ENCODE results near the gene PPP1R12B.
"Not testable (repeated sequence)": the region's sequence is repeated elsewhere in the genome, so short reads cannot be mapped to it uniquely, and the experiment has no call there.

Gene PPP1R12B

DNA sequence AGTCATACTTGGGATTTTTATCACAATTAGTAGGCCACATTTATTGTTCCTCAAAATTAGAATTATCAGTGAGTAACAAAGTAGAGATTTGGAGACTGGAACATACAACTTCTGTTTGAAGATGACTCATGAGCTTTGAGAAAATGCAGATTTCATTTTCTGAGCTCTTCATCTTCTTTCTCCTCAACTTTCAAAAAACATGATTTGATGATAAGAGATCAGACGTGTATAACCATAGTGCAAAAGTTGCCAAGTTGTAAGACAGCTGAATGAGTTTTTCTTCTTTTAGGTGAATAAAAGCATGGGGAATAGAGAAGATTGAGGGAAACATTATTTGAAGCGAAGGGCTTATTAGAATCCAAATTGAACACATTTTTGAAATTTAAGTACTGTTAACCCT lies 58.4 kb downstream of the PPP1R12B start:
- DNase-seq: not testable (repeated sequence)

DNA sequence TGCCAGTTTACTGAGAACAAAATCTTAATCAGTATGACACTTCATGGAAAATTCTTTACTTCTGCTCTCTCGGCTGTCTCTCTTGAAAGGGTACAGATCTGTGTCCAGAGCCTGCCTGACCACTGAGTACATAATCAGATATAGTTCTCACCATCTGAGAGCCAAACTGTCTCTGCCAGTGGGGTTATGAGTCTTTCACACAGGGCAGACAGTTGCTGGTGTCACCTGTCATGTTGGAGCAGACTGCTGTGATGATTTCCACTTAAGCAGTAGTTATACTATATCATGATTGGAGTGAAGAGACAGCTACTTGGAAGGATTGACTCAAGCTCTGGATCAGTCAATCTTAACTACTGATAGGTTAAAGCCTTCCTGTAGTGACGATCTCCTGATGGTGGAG lies 58.9 kb downstream of the PPP1R12B start:
- DNase-seq: not testable (repeated sequence)

DNA sequence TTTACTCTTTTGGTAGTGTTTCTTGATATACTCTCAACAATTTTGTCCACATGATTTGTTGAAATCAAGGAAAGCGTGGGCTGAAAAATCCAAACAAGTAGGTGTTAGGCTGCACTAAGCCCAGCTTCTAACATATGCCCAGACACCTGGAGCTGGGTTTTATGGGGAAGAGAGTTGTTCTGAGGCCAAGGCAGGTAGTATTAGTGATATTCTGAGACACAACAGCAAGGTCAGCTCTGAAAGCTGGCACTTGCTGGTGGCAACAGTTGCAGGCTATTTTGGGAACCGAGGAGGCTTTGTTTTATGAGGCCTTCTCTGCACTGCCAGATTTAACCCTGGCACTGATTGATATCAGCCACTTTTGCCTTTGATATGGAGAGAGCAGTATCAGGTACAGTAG lies 61.8 kb downstream of the PPP1R12B start:
- DNase-seq: not testable (repeated sequence)

DNA sequence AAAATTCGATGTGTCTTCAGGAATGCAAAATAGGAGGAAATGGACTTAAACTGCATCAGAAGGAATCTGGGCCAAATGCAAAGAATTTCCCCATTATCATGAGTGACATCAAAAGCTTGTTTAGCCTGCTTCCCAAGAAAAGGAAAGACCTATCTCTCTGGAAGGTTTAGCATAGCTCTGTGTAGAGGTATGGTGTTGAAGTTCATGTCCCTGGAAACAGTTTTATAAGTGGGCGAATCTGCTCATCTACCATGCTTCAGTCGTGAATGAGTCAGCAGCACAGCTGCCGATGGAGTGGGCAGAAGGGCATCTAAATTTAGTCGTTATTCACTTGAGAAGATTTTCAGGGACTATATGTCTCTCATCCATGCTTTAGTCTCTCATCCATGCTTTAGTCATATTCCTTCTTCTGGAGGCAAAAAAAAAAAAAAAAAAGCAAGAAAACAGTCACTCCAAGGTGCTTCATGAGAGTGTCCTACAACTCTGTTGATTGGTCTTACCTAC lies 62.4 kb downstream of the PPP1R12B start:
- DNase-seq: not testable (repeated sequence)

DNA sequence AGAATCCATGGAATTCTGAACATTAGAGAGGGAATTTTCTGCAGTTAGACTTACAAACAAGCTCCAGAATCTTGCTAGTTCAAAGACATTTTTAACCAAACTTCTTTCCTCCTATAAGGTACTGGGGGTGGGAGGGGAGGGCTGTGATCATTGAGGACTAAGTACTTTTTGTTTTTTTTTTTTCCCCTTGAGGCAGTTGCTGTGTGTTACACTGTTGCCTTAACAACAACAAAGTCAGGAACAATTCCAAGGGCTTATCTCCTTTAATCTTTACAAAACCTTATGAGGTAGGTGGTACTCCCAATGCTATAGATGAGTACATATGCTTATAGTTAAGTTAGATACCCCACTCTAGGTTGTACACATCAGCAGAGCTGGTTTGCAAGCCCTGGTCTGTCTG lies 62.9 kb downstream of the PPP1R12B start:
- DNase-seq: no peak

DNA sequence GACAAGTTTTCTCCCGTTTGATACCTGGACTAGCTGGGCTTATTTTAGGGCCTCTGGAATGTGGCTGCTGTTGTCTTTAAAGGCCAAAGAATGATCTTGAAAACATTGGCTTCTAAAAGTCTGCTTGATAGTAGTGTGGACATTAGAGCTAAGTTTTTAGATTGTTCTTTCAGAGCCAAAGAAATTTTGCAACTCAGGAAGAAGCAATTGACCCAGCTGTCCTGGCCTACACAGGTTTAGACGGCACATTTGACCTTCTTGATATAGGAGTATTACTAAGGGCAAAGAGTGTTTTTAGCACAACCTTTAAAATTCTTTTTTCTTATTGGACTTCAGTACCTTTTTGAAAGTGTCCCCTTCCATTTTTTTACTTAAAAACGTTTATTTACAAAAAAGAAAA lies 63.9 kb downstream of the PPP1R12B start:
- not testable (repeated sequence) for DNase-seq

DNA sequence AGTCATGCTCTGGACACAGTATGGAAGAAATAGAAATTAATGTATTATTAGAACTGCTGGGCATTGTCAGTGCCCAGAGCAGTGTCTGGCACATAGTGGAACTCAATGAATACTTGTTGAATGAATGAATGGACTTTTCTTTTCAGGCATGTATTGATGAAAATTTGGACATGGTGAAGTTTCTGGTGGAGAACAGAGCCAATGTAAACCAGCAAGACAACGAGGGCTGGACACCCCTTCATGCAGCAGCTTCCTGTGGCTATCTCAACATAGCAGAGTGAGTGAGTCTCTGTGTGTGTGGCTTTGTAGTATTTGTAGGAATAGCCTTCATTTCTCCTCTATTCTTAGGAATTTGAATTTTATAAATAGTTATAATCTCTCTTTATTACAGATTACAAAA lies 68.1 kb downstream of the PPP1R12B start:
- DNase-seq: no peak

DNA sequence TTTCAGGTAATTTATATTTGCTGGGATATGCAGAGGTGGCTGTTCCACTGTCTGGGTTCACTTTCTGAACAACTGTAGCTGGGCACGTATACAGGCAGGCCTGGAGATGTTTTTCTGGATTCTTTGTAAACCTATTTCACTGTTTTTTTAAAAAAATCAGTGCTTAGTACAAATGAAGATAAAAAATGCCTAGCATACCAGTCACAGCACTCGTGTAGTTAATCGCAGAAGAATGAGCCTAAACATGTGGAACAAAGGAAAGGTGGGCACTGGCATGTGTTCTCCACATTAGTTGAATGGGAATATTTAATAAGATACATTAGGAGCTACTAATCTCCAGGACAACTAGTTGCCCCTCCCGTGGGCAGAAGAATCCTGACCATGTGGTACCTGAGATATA lies 68.6 kb downstream of the PPP1R12B start:
- DNase-seq: not testable (repeated sequence)

DNA sequence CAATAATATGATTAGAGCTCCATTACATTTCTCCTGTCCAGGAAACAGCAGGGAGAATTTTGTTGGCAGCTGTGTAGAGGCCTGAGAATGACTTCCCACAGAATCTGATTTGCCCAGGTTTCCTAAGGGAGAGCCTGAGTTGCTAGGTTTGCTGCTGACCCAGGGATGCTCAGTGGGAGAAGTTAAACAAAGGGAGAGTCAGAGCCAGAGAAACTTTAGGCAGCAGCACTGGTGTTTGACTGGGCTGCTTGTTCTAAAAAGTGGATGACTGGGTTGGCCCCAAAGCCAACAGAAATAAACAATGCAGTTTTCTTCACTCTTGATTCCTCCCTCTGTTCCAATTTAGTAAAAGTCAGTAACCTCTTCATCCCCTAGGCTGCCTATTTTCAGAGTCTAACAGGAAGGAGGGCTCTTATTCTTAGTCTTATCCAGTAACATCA lies 69.3 kb downstream of the PPP1R12B start:
- not testable (repeated sequence) for DNase-seq

DNA sequence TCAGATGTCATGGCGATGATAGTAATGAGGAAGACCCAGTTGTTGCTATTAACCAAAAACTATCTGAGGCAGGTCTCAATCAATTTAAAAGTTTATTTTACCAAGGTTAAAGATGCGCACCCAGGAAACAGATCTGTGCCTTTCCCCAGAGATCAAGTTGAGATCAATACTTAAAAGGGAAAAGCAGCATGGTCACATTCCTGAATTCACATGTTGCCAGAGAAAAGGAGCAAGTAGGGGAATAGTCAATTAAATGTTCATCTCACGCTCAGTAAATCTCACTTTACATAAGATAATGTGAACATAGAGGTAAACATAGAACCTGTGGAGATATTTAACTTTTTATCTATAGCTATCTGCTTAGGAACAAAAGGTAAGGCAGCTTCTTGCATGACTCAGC lies 71.2 kb downstream of the PPP1R12B start:
- DNase-seq: not testable (repeated sequence)

DNA sequence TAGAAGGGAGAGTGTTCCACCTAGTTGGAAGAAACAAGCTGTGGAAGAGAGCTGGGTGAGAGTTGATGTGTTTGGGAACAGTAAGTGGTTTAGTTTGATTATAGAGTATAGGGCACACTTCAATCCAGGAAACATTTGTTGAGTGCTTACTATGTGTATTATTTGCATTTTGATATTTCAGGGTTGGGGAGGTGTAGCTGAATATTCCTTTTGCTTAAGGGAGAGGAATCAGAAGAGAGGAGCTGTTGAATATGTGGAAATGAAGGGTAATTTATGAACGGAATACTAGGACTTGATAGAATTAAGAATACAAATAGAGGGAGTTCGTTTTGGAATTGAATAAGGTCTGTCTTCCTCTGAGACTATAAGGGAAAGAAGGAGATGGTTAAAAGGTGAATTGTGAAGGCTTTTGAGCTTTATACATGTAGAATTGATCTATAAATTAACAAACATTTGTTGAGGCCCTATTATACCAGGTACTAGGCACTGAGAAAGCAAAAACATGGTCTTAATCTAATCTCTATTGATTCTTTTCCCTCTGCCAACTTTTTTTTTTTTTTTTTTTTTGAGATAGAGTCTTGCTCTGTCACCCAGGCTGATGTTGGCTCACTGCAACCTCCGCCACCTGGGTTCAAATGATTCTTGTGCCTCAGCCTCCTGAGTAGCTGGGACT lies 72.1 kb downstream of the PPP1R12B start:
- DNase-seq: not testable (repeated sequence)

DNA sequence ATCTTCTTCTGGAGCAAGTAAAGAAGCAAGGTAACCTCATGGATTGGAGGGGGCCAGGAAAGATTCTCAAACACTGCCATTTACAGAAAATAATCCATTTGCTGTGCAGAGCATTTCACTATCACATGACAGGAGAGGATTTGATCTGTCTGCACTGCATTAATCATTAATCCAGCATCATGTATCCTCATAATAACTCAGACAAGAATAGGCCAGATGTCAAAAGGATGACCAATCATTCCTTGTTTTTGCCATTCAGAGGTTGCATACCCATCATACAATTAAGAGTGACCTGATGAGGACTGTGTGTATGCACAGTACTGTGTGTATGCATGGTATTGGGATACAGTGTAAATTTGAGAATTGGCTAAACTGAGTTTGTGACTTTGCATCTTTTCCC lies 74.2 kb downstream of the PPP1R12B start:
- not testable (repeated sequence) for DNase-seq

DNA sequence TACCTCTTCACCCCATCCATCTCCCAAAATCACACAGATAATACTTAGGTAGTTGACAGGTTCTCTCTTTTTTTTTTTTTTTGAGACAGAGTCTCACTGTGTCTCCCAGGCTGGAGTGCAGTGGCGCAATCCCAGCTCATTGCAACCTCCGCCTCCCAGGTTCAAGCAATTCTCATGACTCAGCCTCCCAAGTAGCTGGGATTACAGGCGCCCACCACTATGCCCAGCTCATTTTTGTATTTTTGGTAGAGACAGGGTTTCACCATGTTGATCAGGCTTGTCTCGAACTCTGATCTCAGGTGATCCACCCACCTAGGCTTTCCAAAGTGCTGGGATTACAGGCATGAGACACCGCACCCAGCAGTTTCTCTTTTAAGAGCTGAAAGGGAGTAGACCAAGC lies 75.8 kb downstream of the PPP1R12B start:
- DNase-seq: not testable (repeated sequence)

DNA sequence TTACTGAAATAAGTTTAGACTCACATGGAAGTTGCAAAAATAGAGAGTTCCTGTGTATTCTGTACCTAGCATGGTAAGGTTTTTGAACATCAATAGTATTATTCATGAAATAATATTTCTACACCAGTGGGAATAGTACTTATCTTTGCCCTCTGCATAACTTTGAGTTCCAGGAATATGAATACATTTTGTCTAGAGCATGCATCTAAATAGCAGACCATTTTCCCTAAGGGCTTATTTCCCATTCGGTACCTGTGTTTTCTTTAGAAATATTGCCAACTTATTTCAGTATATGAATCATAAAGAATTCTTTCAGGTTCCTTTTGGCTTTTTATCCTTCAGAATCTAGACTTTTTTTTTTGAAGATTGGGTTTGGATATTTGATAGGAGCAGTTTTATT lies 81.6 kb downstream of the PPP1R12B start:
- not testable (repeated sequence) for DNase-seq

DNA sequence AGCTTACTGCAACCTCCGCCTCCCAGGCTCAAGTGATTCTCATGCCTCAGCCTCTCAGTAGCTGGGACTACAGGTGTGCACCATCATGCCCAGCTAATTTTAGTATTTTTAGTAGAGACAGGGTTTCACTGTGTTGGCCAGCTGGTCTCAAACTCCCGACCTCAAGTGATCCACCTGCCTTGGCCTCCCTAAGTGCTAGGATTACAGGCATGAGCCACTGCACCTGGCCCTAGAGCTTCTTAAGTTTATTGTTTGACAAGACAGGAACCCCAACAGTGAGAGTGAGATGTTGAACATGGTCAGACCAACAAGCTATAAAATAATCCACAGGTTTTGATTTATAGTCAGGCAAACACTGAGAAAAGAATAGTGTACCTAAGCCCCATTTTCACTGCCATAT lies 83.8 kb downstream of the PPP1R12B start:
- not testable (repeated sequence) for DNase-seq

DNA sequence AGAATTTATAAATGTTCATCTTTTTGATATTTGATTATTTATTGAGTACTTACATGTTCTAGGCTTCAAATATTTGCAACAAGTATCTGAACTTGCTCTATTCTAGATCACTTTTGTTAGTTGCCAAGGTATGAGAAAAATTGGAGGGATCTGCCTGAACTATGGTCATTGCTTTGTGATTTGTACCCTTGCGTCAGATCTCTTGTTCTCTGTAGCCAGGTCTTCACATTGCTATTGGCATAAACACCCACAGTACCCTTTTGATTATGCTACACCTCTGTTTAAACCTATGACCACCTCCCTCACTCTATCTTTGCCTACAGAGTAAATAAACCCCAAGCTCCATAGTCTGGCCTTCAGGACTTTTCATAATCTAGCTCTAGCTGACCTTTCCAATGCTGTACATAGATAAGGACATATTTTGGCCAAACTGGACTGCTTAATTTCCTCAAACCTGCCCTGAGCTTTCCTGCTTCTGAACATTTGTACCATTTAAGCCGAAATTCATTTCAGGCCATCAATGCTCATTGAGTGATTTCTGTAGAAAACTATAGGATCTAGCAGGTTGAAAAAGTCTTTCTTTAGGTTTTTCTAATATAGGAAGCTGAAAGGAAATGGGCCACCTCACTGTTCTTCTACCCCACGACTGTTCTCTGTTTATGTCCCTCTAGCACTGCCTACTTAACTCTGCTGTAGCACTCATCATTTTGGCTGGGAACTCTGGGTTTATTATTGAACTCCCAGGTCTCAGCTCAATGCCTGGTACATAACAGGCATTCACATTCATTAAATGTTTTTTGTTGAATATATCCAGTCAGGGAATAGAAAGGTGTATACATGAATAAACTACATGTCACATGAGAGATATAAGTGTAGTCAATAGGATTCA lies 84.9 kb downstream of the PPP1R12B start:
- no peak for DNase-seq

DNA sequence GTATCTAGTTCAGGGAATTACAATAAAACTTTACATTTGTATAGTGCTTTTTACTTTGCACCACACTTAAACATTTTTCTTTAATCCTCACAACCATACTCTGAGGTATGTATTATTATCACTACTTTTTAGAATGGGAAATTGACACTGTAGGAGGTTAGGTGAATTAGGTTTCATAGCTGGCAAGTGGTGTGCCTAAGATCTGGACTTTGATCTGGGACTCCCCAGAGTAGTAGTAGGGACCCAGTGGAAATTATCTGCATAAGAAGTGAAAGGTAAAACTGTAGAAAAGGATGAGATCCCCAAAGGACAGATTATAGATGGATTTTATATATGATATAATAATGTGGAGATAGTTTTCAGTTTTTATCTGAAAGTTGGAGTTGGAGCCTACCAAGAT lies 85.6 kb downstream of the PPP1R12B start:
- no peak for DNase-seq

DNA sequence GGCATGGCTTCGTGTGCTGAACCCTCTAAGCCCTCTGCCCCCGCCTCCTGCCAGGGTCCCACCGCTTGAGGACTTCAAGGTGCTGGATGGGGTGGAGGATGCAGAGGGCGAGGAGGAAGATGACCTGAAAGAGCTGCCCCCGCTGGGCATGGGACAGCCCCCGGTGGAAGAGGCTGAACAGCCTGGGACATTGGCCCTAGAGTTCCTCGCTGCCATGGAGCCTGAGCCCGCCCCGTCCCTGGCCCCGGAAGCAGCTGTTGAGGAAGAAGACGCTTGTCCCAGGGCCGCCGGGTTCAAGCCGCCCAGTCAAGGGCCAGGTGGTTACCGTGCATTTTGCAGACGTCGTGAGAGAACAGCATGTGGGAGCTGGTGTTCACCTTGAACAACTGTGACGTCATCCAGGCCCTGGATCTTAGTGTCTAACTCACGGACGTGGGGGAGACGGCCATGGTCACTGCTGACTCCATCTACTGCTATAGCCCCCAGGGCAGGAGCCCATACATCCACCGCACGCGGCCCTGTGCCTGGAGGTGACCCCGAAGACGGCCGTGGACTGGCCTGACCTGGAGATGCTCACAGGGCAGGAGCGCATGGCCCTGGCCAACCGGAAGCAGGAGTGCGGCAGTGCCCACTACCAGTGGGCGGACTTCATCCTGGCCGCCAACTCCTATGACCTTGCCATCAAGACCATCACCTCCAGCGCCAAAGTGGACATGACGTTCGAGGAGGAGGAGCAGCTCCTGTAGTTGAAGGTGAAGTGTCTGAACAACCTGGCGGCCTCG lies 90.1 kb downstream of the PPP1R12B start:
- no peak for DNase-seq

DNA sequence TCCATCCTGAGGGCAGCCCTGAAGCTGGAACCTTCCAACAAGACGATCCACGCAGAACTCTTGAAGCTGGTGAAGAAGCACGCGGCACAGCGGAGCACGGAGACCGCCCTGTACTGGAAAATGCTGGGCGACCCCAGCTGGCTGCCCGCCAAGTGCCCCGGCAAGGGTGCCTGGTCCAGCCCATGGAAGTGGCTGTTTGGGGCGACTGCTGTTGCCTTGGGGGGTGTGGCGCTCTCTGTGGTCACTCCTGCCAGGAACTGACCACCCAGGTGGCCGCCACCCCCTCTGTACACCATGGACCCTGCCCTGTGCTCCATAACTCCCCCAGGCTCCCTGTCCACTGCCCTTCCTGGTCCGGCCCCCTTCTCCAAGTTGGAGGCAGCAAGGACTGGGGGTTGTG lies 90.8 kb downstream of the PPP1R12B start:
- no peak for DNase-seq

DNA sequence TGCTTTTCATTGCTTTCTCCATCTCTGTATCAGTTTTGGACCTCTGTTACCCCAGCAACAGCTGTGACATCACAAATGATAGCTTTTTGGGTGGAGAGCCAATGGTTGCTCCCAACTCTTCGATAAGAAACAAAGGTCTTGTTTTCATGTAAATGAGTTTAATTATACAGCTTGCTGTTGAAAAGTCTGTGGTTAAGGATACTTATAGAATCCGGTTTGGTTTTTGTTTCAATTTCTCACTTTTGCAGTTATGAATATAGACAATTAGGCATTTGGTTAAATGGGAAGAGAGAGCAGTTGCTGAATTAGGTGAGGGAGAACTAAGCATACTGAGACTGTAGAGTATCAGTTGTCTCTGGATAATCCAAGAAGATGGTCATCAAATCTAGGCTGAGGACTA lies 99.6 kb downstream of the PPP1R12B start:
- not testable (repeated sequence) for DNase-seq

DNA sequence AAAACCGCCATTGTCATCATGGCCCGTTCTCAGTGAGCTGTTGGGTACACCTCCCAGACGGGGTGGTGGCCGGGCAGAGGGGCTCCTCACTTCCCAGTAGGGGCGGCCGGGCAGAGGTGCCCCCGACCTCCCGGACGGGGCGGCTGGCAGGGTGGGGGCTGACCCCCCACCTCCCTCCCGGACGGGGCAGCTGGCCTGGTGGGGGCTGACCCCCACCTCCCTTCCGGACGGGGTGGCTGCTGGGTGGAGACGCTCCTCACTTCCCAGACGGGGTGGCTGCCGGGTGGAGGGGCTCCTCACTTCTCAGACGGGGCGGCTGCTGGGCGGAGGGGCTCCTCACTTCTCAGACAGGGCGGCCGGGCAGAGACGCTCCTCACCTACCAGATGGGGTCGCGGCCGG lies 103.1 kb downstream of the PPP1R12B start:
- DNase-seq: not testable (repeated sequence)

DNA sequence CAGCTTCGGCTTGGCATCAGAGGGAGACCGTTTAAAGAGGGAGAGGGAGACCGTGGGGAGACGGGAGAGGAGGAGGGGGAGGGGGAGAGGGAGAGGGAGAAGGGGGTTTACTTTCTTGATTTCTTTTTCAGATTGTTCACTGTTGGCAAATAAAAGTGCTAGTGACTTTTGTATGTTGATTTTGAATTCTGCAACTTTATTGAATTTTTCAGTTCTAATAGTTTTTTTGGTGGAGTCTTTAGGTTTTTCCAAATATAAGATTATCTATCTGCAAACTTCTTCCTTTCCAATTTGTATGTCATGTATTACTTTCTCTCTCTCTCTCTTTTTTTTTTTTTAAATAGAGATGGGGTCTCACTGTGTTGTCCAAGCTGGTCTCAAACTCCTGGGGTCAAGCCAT lies 104.0 kb downstream of the PPP1R12B start:
- no peak for DNase-seq
